Ishikawa (cell line): ENCODE data around the gene KCNIP3.

Source experiments
- CREB1 ChIP-seq: IDR thresholded peaks from 2 replicates; pipeline ENCODE4 v1.6.1; 2012; ENCODE audit warnings: low read depth
- EP300 ChIP-seq: IDR thresholded peaks from 2 replicates; pipeline ENCODE4 v1.6.1; 2012; ENCODE audit warnings: borderline replicate concordance
- FOXM1 ChIP-seq: IDR thresholded peaks from 2 replicates; pipeline ENCODE4 v1.6.1; 2012; ENCODE audit warnings: low read depth, borderline replicate concordance
- MAX ChIP-seq: IDR thresholded peaks from 2 replicates; pipeline ENCODE4 v1.6.1; 2012
- NFIC ChIP-seq: IDR thresholded peaks from 2 replicates; pipeline ENCODE4 v1.6.1; 2012
- RAD21 ChIP-seq: IDR thresholded peaks from 2 replicates; pipeline ENCODE4 v1.6.1; 2012; ENCODE audit warnings: low read depth
- TAF1 ChIP-seq: IDR thresholded peaks from 2 replicates; pipeline ENCODE4 v1.6.1; 2012; ENCODE audit warnings: low read depth, mild to moderate bottlenecking
- TCF12 ChIP-seq: IDR thresholded peaks from 2 replicates; pipeline ENCODE4 v1.6.1; 2012; ENCODE audit warnings: low read depth
- TEAD4 ChIP-seq: IDR thresholded peaks from 2 replicates; pipeline ENCODE4 v1.6.1; 2012
- YY1 ChIP-seq: IDR thresholded peaks from 2 replicates; pipeline ENCODE4 v1.6.1; 2012; ENCODE audit warnings: low read depth

Gene KCNIP3

GRCh38 chr2:95402370-95403203 is 105.4 kb downstream of the KCNIP3 start, which contains the start of gene FAHD2A:
FAHD2A (plus strand) TSS chr2:95402708; CDS start chr2:95405559, 2,851 bp downstream.
- TF ChIP-seq TAF1: peak; percentile 62
- peak; percentile 83 for TF ChIP-seq CREB1
- peak; percentile 30; the same call in 1 of the 2 replicates for TF ChIP-seq YY1
- no peak for TF ChIP-seq RAD21

- TF ChIP-seq RAD21: peak; percentile 95
Observed at GRCh38 chr2:95414015-95414594, 117.0 kb downstream of the KCNIP3 start.

GRCh38 chr2:95434507-95435076 is 137.4 kb downstream of the KCNIP3 start:
- peak; percentile 86 for TF ChIP-seq TEAD4
- TF ChIP-seq NFIC: peak; percentile 82
- 0 out of 2 replicates have a peak, but pooled peaks have one; percentile 3 for TF ChIP-seq RAD21
- TF ChIP-seq TCF12: peak; percentile 90
- TF ChIP-seq FOXM1: peak; percentile 78
- TF ChIP-seq MAX: 0 out of 2 replicates have a peak, but pooled peaks have one; percentile 16
- peak; percentile 87 for TF ChIP-seq EP300
